Caco-2 (cell line): ENCODE measurements around the gene CLSTN2. TPM values are rescaled to one million over a fixed set of nuclear protein-coding genes. Genes with fewer than 3 reads are reported as not detected.

Experiments
- BruUV-seq: library from RNA; stranded (reverse); fragments of 400-500 nt; replicated peaks from 2 replicates; lab custom pipeline; 2021; lab: Mats Ljungman, UMichigan
- CTCF ChIA-PET: fragments of 300-600 bp; sonication (Branson Sonifier 250); formaldehyde crosslinking; loops from one replicate; lab custom pipeline; 2022; ENCODE audit warnings: antibody characterized with exemption; lab: Charles Lee
- POLR2A ChIA-PET: fragments of 300-600 bp; sonication (Branson Sonifier 250); formaldehyde crosslinking; loops from one replicate; lab custom pipeline; 2022; ENCODE audit warnings: antibody characterized with exemption; lab: Charles Lee
- DNase-seq, 2 experiments: peaks; one replicate each; pipeline versions ENCODE4 v3.0.0 to v3.0.0-alpha.2; 2020 to 2022
- H3K27me3 ChIP-seq: replicated peaks from 2 replicates; pipeline ENCODE4 v1.6.0; 2011; ENCODE audit warnings: low read length; ENCODE audit not compliant: control insufficient read depth, insufficient read depth
- H3K36me3 ChIP-seq: 2 replicates; pipeline ENCODE4 v1.5.1; 2011; ENCODE audit warnings: low read length; ENCODE audit not compliant: control insufficient read depth, insufficient read depth
- H3K4me1 ChIP-seq: fragments of 250-450 bp; sonication (Bioruptor Pico); 2 replicates; pipeline ENCODE4 v1.5.1; 2020; ENCODE audit warnings: mild to moderate bottlenecking
- H3K4me3 ChIP-seq: 2 replicates; pipeline ENCODE4 v1.5.1; 2011; ENCODE audit warnings: low read depth, mild to moderate bottlenecking, control low read depth, low read length
- H3K9me3 ChIP-seq: fragments of 250-450 bp; sonication (Bioruptor Pico); 2 replicates; pipeline ENCODE4 v1.5.1; 2020; ENCODE audit warnings: mild to moderate bottlenecking, moderate library complexity
- H3K27ac Mint-ChIP-seq: one replicate; pipeline ENCODE4 v1.8.0; 2022; ENCODE audit warnings: mixed read lengths; ENCODE audit not compliant: unreplicated experiment
- H3K27me3 Mint-ChIP-seq: one replicate; pipeline ENCODE4 v1.8.0; 2022; ENCODE audit warnings: mixed read lengths; ENCODE audit not compliant: insufficient read depth, unreplicated experiment
- H3K36me3 Mint-ChIP-seq: one replicate; pipeline ENCODE4 v1.8.0; 2022; ENCODE audit warnings: mild to moderate bottlenecking, mixed read lengths; ENCODE audit not compliant: insufficient read depth, unreplicated experiment
- H3K4me1 Mint-ChIP-seq: one replicate; pipeline ENCODE4 v1.8.0; 2022; ENCODE audit warnings: low read depth, mixed read lengths; ENCODE audit not compliant: unreplicated experiment
- H3K4me3 Mint-ChIP-seq: one replicate; pipeline ENCODE4 v1.8.0; 2022; ENCODE audit warnings: mild to moderate bottlenecking, moderate library complexity, mixed read lengths; ENCODE audit not compliant: unreplicated experiment
- H3K9me3 Mint-ChIP-seq: one replicate; pipeline ENCODE4 v1.8.0; 2022; ENCODE audit warnings: mixed read lengths; ENCODE audit not compliant: unreplicated experiment
- intact Hi-C: fragments of 100-400 bp; cut with micrococcal nuclease; formaldehyde crosslinking; loops from one replicate; pipeline ENCODE4 v1.10.0; 2022; ENCODE audit not compliant: unreplicated experiment
- total RNA-seq: library from RNA; stranded (reverse); gene quantifications from 2 replicates; pipeline ENCODE4 v1.2.3, GENCODE V29; 2022
- TF ChIP-seq, protein P1 (sequence below), 2 experiments: fragments of 200-600 bp in 1 of 2; IDR thresholded peaks; 1 replicate in 1 of 2; 2 replicates in 1 of 2; pipeline versions ENCODE4 v1.5.1 to v1.8.0; 2011 to 2022; ENCODE audit warnings: antibody characterized with exemption in 1 of 2, control low read depth in 1 of 2, inconsistent platforms in 1 of 2, low read depth in 1 of 2, low read length in 1 of 2, mild to moderate bottlenecking in 1 of 2, moderate library complexity in 1 of 2; ENCODE audit not compliant: insufficient read depth in 1 of 2, severe bottlenecking in 1 of 2, unreplicated experiment in 1 of 2

CLSTN2 gene
- total RNA-seq, 1 experiment from 2014 or later = 26.1 TPM

- no peaks in the 10 kb centered on the region for H3K9me3 Mint-ChIP-seq
- H3K4me1 Mint-ChIP-seq = no peaks in the 10 kb centered on the region
- no peaks in the 10 kb centered on the region for H3K36me3 Mint-ChIP-seq
- H3K4me1 ChIP-seq = no peaks in the 10 kb centered on the region
- intact Hi-C loops = no loop called here
- ChIA-PET CTCF (no interaction called here), POLR2A (no interaction called here)
- H3K27me3 Mint-ChIP-seq = peaks cover 9% of the 10 kb centered on the region
- H3K27me3 ChIP-seq = no peaks in the 10 kb centered on the region
- no peak for DNase-seq
- no peak overlapping the region for H3K4me3 ChIP-seq
- TF ChIP-seq, protein P1, sequence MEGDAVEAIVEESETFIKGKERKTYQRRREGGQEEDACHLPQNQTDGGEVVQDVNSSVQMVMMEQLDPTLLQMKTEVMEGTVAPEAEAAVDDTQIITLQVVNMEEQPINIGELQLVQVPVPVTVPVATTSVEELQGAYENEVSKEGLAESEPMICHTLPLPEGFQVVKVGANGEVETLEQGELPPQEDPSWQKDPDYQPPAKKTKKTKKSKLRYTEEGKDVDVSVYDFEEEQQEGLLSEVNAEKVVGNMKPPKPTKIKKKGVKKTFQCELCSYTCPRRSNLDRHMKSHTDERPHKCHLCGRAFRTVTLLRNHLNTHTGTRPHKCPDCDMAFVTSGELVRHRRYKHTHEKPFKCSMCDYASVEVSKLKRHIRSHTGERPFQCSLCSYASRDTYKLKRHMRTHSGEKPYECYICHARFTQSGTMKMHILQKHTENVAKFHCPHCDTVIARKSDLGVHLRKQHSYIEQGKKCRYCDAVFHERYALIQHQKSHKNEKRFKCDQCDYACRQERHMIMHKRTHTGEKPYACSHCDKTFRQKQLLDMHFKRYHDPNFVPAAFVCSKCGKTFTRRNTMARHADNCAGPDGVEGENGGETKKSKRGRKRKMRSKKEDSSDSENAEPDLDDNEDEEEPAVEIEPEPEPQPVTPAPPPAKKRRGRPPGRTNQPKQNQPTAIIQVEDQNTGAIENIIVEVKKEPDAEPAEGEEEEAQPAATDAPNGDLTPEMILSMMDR (IDR thresholded peaks at IDR 0.05; ENCODE audit: insufficient read depth in 1 of 2, low read depth in 1 of 2, low read length in 1 of 2, severe bottlenecking in 1 of 2, unreplicated experiment in 1 of 2) = no peak
- no peaks in the 10 kb centered on the region for H3K36me3 ChIP-seq
- no peak overlapping the region for H3K27ac Mint-ChIP-seq
- H3K9me3 ChIP-seq = no peaks in the 10 kb centered on the region
- no TSS peak for BruUV-seq
- H3K4me3 Mint-ChIP-seq = no peak overlapping the region
Measured at GRCh38 chr3:140315955-140316354, 381.0 kb downstream of the CLSTN2 start.

GRCh38 chr3:140316466-140316865, 381.5 kb downstream of the CLSTN2 start:
- Mint-ChIP-seq H3K4me3 (no peak overlapping the region), H3K9me3 (no peaks in the 10 kb centered on the region), H3K27ac (no peak overlapping the region), H3K36me3 (no peaks in the 10 kb centered on the region), H3K27me3 (peaks cover 9% of the 10 kb centered on the region), H3K4me1 (no peaks in the 10 kb centered on the region)
- Histone ChIP-seq H3K4me3 (no peak overlapping the region), H3K27me3 (no peaks in the 10 kb centered on the region), H3K36me3 (no peaks in the 10 kb centered on the region), H3K9me3 (no peaks in the 10 kb centered on the region), H3K4me1 (no peaks in the 10 kb centered on the region)
- ChIA-PET POLR2A (no interaction called here), CTCF (no interaction called here)
- no peak for DNase-seq
- TF ChIP-seq, protein P1 (IDR thresholded peaks at IDR 0.05; ENCODE audit: insufficient read depth in 1 of 2, low read depth in 1 of 2, low read length in 1 of 2, severe bottlenecking in 1 of 2, unreplicated experiment in 1 of 2) = no peak
- BruUV-seq = no TSS peak
- intact Hi-C loops = no loop called here

GRCh38 chr3:140316868-140317400, 381.9 kb downstream of the CLSTN2 start:
- Mint-ChIP-seq H3K27me3 (peaks cover 10% of the 10 kb centered on the region), H3K27ac (no peak overlapping the region), H3K4me3 (no peak overlapping the region), H3K36me3 (no peaks in the 10 kb centered on the region), H3K4me1 (no peaks in the 10 kb centered on the region), H3K9me3 (no peaks in the 10 kb centered on the region)
- Histone ChIP-seq H3K27me3 (no peaks in the 10 kb centered on the region), H3K9me3 (no peaks in the 10 kb centered on the region), H3K4me1 (no peaks in the 10 kb centered on the region), H3K36me3 (no peaks in the 10 kb centered on the region), H3K4me3 (no peak overlapping the region)
- TF ChIP-seq, protein P1 (IDR thresholded peaks at IDR 0.05; ENCODE audit: insufficient read depth in 1 of 2, low read depth in 1 of 2, low read length in 1 of 2, severe bottlenecking in 1 of 2, unreplicated experiment in 1 of 2) = no peak
- CTCF ChIA-PET = no interaction called here
- POLR2A ChIA-PET = no interaction called here
- DNase-seq = no peak
- intact Hi-C loops = no loop called here
- no TSS peak for BruUV-seq
